ENCODE results near the gene TNFSF11. TPM values are rescaled to one million over a fixed set of nuclear protein-coding genes. Genes with fewer than 3 reads are reported as not detected.

Gene TNFSF11
- total RNA-seq, 1 experiment from 2014 or later: 3.5 TPM

- Histone ChIP-seq H3K4me2 (ENCODE audit: insufficient read depth, insufficient read length, low read length) (no peak overlapping the region), H2BK20ac (ENCODE audit: low read depth, low read length, poor library complexity, severe bottlenecking) (no peak overlapping the region), H3K9ac (ENCODE audit: extremely low read depth, insufficient read length, low read length) (no peak overlapping the region), H4K8ac (replicated peaks; ENCODE audit: insufficient read length, low read depth, low read length) (no peak overlapping the region), H3K4me1 (ENCODE audit: insufficient read depth, low read length) (peaks cover 9% of the 10 kb centered on the region), H3K79me2 (ENCODE audit: insufficient read depth, low read length) (no peaks in the 10 kb centered on the region), H3K14ac (ENCODE audit: insufficient read depth, low read length) (no peak overlapping the region), H3K23ac (ENCODE audit: insufficient read length, low read depth, low read length) (no peak overlapping the region), H3K9me3 (ENCODE audit: control insufficient read depth, low read depth, low read length) (no peaks in the 10 kb centered on the region), H3K27ac (ENCODE audit: insufficient read length, low read depth, low read length) (no peak overlapping the region), H3K79me1 (ENCODE audit: insufficient read depth, low read depth, low read length, poor library complexity, severe bottlenecking) (no peaks in the 10 kb centered on the region), H2BK120ac (ENCODE audit: low read depth, low read length, poor library complexity, severe bottlenecking) (no peak overlapping the region), H3T11ph (ENCODE audit: low read length) (no peak overlapping the region), H3K4ac (ENCODE audit: low read depth, low read length) (no peak overlapping the region), H2BK15ac (ENCODE audit: low read depth, low read length) (no peak overlapping the region), H3K27me3 (ENCODE audit: insufficient read depth, low read length) (no peaks in the 10 kb centered on the region), H4K20me1 (ENCODE audit: control insufficient read depth, insufficient read depth, insufficient read length) (no peaks in the 10 kb centered on the region), H2AK5ac (ENCODE audit: insufficient read length, low read length) (no peak overlapping the region), H3K23me2 (ENCODE audit: insufficient read length, low read depth, low read length, poor library complexity, severe bottlenecking) (no peaks in the 10 kb centered on the region), H4K5ac (ENCODE audit: insufficient read length, low read depth, low read length) (no peak overlapping the region), H4K91ac (ENCODE audit: insufficient read length, low read depth, low read length) (no peak overlapping the region), H3K56ac (ENCODE audit: insufficient read length, low read depth, low read length) (no peak overlapping the region), H2BK5ac (ENCODE audit: insufficient read length, low read length) (no peak overlapping the region), H2BK12ac (ENCODE audit: insufficient read length, low read depth, low read length) (no peak overlapping the region), H2AFZ (ENCODE audit: low read length) (no peak overlapping the region), H3K18ac (ENCODE audit: insufficient read length, low read depth, low read length) (no peak overlapping the region)
- WGBS (ENCODE audit: extremely low coverage, insufficient read length, low lambda C conversion rate): no CpG with 5 or more reads among the region's 1 CpG
- no peaks in the 10 kb centered on the region for H3K9me3 Mint-ChIP-seq
- peaks cover 20 to 29% of the 10 kb centered on the region in 2 experiments for H3K4me1 Mint-ChIP-seq
- no peak overlapping the region for H3K4me3 Mint-ChIP-seq
- no peak for TF ChIP-seq CTCF (conservative IDR thresholded peaks at IDR 0.05)
- no peaks in the 10 kb centered on the region for H3K27me3 Mint-ChIP-seq (ENCODE audit: low read depth)
- no peaks in the 10 kb centered on the region for H3K36me3 Mint-ChIP-seq (ENCODE audit: insufficient read depth in 1 of 3, low read depth in 3 of 3)
- DNase-seq: no peak
- no peak overlapping the region for H3K27ac Mint-ChIP-seq
These were observed 80.8 kb downstream of the TNFSF11 start for GRCh38 chr13:42654722-42655121.
